HL-60/S4 (cell line): ENCODE measurements around the gene SLC7A7.
"Not testable (repeated sequence)": the region's sequence is repeated elsewhere in the genome, so short reads cannot be mapped to it uniquely, and the experiment has no call there.

Experiments used
- in situ Hi-C: fragments of 300-500 bp; cut with MboI; formaldehyde crosslinking; loops from 2 replicates; pipeline ENCODE4 v1.14.3; 2022; ENCODE audit warnings: low sequenced_read_pairs

The SLC7A7 gene

DNA sequence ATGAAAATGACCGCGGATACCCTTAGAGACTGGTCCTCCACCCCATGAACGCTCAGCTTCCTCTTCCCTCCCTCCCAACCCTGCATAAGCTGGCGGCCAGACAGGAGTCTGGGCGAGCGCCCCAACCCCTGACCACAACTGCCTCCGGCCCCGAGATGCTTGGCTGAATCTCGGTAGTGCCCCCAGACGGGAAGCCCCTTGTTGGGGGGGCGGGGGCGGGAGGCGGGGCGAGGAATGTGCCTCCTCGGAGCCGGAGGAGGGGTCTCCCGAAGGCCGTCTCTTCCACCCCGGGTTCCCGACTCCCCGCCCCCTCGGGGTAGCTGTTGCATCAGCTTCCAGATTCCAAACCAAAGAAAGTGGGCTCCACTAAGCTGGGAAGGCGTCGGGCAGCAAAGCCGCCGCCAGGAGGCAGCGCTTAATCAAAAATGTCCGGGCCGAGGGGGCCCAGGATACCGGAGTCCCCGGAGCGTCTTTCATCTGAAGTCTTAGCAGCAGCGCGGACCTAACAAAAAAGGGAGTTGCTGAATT is 7.4 kb upstream of the SLC7A7 start:
- in situ Hi-C loops: no loop called here

- in situ Hi-C loops: no loop called here
Observed at GRCh38 chr14:22822016-22822570, 6.9 kb upstream of the SLC7A7 start.

DNA sequence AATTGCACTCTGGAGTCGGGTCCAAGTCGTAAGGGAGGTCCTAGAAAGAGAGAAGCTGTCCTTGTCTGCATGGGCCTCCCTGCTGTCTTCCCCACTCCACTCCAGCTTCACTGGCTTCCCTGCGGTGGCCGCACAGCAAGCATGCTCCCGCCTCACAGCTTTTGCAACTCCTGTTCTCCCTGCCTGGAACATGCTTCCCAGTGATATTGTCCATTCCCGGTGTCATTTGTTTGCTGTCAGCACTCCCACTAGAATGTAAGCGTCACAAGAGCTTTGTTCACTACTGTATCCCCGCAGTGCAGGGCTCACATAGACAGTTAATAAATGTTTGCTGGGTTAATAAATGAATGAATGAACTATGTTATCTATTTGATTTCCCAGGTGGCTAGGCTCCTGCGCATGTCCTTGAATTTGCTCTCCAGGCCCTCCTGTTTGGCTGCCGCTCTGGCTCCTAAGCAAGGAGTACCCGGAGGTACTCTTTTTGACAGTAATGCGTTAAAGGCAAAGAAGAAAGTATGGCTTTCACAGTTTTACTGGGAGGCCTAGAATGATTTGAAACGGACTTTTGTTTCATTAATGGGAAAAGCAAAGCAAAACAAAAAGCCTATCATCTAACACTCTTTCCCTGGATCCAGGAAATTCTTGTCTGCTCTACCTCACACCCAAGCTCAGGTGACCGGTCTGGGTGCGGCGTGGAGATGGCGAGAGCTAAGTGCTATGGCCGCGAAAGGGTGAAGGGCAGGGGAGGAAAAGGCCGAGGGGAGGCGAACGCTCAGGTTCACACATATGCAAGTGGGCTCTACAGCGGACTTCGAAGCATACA is 6.2 kb upstream of the SLC7A7 start:
- in situ Hi-C loops: no loop called here

- in situ Hi-C loops: no loop called here
Observed at GRCh38 chr14:22820731-22821130, 5.5 kb upstream of the SLC7A7 start.

DNA sequence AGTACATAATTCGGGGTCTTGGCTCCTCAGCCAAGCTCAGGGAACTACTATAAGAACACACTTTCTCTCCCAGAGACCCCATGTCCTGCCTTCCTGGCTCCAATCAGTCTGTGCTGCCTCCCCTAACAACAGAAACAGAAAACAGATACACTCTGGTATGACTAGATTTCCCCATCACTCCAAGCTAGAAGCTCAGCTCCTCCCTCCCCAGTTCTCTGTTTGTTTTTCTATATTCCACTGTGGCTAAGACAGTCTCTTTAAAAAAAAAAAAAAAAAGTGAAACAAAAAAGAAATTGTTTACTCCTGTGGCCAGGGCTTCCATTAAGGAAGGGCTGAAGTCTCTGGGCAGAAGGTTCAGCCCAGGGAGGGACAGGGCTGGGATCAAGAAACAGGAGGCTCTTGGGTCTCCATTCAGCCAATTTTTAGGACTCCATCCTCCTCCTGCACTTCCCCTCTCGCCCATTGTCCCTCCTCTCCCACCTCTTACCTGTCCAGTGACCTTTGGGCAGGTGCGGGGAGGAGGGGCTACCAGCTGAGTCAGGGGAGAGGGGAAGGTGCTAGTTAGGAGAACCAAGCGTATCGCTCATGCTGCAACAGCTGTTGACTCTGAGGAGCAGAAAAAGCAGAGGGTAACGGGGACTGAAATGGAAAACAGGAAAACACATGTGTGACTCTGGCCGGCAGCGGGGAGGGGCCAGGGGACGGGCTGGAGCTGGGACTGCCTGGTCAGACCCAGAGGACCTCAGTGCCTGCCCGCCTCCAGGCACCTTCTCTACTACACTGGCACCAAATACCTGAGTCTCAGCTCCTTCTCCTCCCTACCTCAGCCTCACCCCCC is 4.1 kb upstream of the SLC7A7 start:
- in situ Hi-C loops: loop anchor here (5.0 to 10.0 kb wide), 2 partner anchors 38 to 165 kb away; no protein-coding TSS in a partner anchor

DNA sequence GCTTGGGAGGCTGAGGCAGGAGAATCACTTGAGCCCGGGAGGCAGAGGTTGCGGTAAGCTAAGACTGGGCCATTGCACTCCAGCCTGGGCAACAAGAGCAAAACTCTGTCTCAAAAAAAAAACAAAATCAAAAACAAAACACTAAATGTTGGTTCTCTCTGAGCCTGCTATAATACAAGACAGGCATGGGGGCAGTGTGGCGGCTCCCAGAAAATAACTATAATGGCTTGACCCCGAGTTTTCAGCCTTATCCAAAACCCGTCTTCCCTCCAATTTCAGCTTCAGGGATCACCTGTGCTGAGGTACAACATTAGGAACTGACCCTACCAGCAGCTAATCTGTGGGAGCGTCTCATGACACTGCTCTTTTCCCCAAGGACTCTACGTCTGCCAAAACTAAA is 862 bp downstream of the SLC7A7 start:
- in situ Hi-C loops: loop anchor here (10.0 kb wide), 1 partner anchor 160 kb away; no protein-coding TSS in a partner anchor

DNA sequence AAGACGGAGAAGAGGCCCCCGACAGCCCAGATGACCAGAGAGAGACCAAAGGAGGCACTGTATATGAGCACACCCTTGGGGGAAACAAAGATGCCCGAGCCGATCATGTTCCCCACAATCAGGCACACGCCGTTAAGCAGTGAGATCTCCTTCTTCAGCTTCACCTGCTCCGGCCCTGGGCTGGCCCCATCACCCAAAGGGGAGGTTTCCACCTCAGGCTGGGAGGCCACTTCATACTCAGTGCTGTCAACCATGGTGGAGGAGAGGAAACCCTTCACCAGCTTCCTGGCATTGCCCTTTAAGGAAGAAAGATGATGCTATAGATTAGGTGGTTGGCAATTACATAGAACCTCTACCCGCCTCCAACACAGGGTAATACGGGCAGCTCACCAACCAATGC is 2.1 kb downstream of the SLC7A7 start:
- in situ Hi-C loops: loop anchor here (10.0 kb wide), 1 partner anchor 158 kb away; no protein-coding TSS in a partner anchor

- in situ Hi-C loops: loop anchor here (10.0 kb wide), 1 partner anchor 158 kb away; no protein-coding TSS in a partner anchor
Observed at GRCh38 chr14:22812744-22813143, 2.5 kb downstream of the SLC7A7 start.

DNA sequence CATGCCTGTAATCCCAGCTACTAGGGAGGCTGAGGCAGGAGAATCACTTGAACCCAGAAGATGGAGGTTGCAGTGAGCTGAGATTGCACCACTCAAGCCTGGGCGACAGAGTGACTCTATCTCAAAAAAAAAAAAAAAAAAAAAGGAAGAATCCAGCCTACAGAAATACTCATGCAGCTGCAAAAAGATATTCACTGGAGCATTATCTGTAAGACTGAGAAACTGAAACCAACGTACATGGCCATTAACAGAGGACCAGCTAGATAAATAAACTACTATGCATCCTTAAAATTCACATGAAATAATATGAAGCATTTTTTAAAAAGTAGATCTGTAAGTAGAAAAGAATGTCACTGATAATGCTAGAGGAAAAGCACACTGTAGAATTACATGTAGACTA is 3.5 kb downstream of the SLC7A7 start:
- in situ Hi-C loops: loop anchor here (10.0 kb wide), 1 partner anchor 157 kb away; no protein-coding TSS in a partner anchor

DNA sequence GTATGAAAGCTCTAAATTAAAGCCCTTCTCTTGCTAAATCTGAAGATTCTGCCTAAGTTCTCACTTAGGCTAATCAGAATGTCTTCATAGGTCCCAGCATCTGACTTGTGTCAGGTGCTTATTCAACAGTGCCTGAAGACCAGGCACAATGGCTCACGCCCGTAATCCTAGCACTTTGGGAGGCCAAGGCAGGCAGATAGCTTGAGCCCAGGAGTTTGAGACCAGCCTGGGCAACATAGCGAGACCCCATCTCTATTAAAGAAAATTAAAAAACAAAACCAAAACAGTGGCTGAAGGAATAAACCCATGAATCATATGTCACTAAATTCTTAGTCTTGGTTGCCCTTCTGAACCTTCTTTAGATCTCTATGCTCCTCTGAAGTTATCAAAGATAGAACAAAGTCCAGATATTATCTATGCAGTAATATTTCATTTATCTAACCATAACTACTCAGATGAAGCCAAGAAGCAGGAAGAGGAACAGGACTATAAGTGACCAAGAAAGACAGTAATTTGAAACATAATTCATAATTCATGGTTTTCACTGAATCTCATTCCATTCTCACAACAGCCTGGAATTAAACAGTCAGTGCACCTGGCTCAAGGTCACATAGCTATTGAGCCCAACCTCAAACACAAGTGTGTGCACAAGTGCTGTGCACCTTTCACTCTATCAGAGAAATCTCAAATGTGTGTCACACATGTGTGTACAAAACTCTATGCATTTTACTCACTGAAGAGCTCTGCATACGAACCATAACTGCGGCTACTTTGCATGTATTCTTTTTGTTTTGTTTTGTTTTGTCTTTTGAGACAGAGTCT is 6.6 kb downstream of the SLC7A7 start:
- in situ Hi-C loops: no loop called here

DNA sequence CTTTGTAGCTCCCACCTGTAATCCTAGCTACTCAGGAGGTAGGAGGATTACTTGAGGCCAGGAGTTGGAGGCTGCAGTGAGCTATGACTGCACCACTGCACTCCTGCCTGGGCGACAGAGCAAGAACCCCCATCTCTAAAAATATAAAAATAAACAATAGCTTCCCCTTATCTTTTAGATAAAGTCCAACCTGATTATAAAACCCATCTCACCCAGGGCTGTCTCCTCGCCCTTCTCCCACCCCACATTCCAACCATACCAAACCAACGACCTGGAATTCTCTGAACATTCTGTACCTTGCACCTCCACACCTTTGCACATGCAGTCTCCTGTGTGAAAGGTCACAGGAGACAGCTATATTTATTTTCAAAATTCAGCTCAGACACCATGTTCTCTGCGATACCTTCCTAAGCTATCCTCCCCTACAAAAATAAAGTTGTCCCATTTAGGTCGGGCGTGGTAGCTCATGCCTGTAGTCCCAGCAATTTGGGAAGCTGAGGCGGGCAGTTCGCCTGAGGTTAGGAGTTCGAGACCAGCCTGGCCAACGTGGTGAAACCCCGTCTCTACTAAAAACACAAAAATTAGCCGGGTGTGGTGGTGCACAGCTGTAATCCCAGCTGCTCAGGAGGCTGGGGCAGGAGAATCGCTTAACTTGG is 7.7 kb downstream of the SLC7A7 start:
- in situ Hi-C loops: no loop called here

DNA sequence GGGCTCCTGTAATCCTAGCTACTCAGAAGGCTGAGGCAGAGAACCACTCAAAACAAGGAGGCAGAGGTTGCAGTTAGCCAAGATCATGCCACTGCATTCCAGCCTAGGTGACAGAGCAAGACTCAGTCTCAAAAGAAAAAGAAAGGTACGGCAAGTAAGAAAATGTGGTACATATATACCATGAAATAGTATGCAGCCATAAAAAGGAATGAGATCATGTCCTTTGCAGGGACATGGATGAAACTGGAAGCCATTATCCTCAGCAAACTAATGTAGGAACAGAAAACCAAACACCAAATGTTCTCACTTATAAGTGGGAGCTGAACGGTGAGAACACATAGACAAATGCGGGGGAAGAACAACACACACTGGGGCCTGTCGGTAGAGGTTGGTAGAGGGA is 10.0 kb downstream of the SLC7A7 start:
- in situ Hi-C loops: not testable (repeated sequence)

DNA sequence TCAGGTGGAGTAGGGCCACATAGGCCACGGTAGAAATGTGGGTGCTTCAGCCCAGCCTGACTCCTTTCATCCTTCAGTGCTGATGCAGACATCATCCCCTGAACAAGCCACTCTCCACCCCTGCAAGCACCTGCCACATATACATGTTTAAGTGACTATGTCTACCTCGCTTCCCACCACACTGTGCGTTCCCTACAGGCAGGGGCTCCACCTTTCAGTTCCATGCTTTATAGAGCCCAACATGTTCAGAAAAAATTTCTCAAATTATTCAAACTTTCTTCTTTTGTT is 11.6 kb downstream of the SLC7A7 start:
- in situ Hi-C loops: no loop called here

DNA sequence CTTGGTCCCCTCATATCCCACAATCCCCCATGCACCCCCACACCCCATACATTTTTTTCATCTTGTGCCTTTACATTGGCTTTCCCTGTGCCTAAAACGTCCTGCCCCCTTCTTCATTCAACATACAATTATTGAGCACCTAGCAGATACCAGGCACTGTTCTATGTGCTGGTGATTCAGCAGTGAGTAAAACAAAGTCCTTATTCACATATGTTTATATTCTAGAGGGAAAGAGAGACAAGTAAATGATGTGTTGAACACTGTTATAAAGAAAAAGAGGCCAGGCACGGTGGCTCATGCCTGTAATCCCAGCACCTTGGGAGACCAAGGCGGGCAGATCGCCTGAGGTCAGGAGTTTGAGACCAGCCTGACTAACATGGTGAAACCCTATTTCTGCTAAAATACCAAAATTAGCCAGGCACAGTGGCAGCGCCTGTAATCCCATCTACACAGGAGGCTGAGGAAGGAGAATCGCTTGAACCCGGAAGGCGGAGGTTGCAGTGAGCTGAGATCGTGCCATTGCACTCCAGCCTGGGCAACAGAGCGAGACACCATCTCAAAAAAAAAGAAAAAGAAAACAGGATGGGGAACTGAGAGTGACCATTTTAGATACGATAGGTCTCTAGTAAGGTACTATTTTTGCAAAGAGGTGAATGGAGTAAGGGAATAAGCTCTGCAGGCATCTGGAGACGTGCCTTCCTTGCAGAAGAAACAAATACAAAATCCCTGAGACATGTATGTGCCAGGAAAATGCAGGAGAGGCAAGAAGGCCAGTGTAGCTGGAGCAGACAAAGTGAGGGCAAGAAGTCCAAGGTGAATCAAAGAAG is 12.2 kb downstream of the SLC7A7 start:
- in situ Hi-C loops: no loop called here

DNA sequence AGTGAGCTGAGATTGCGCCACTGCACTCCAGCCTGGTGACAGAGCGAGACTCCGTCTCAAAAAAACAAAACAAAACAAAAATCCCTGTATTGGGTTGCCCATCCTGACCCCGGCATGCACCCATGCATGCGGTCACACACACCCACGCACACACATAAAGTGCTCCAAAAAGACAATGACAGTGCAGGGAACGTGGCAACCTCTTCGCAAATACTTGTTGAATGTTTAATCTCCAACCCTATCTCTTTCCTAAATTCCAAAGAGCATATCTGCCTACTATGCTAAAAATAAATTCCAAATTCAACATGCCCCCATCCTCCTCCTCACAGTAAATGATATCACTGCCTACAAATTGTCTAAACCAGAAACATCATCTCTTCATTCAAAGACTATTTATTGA is 13.5 kb downstream of the SLC7A7 start:
- in situ Hi-C loops: no loop called here

DNA sequence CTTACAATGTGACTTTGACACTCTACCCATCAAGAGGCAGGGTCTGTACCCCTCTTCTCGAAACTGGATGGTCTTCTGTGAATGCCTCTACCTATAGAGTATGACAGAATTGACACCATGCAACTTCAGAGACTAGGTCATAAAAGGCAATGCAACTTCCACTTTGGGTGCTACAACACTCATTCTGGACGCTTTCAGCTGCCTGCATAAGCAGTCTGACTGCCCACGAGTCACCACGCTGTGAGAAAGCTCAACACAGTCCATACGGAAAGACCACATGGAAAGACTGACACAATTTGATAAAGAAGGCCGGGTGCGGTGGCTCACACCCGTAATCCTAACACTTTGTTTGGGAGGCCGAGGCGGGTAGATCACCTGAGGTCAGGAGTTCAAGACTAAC is 14.9 kb downstream of the SLC7A7 start:
- in situ Hi-C loops: no loop called here

DNA sequence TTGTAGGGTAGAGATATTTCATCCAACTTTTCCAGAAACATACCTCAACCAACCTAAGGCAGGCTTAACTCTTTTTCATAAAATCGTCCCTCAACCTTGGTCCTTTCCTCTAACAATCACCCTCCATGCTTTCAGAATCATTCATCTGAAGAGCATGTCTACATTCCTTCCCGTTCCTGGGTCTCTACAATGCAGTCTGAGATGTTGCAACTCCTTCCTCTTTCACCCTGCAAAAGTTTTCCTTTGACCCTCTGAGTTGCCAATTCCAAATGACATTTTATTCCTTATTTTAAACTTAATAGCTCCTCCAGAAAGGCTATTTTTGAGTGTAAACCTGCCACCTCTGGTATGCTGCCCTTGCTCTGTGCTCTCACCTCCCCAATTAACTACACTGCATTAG is 16.7 kb downstream of the SLC7A7 start:
- in situ Hi-C loops: no loop called here

DNA sequence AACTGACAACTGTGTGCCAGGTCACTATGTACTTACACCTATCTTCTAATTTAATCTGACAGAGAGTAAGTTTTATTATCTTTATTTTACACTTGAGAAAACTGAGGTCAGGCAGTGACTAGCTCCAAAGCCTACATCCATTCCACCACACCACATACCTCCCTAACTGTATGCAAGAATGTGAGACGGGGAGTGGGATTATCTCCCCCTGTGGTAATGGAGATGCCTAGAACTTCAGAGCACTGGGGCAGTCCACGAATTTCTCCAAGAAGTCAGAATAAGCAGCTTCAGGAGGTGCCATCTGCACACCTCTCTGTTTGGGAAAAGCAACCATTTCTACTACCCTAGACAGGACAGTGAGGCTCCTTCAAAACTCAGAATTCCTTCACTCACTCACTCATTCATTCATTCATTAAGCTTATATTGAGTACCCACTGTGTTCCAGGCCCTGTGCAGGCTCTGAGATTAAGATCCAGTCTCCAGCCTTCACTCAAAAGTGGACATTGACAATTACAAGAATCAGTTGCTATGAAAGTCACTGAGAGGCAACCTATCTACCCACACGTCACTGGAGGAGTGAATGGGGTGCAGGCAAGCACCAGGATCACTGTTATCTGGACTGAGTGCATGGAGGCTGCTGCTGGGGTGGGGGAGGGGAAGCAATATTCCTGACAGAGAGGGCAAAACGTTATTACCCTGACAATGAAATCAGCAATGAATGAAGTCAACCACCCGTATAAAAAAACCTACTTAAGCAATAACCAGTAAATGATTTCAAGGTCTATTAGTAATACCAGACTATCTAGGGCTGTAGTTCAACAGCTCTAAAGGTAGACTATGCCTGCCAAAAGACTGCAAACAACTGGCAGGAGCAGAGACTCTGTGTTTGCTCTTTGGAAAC is 18.0 kb downstream of the SLC7A7 start:
- in situ Hi-C loops: no loop called here
